LNCaP clone FGC (cell line): ENCODE data around the gene SLC38A6.
A peak's percentile ranks its signal among the peaks of the same experiment; 100 is the strongest.

Experiments
- DNase-seq: peaks from one replicate; pipeline ENCODE4 v3.0.0-alpha.2; 2011; ENCODE audit warnings: low read depth
- H3K4me3 ChIP-seq: 2 replicates; pipeline ENCODE4 v1.5.1; 2011; ENCODE audit warnings: mild to moderate bottlenecking, low read depth, low read length, control low read depth
- TF ChIP-seq, protein P1 (sequence below): IDR thresholded peaks from 2 replicates; pipeline ENCODE4 v1.5.1; 2012; ENCODE audit warnings: mild to moderate bottlenecking; ENCODE audit not compliant: control insufficient read depth, insufficient read depth; ENCODE audit errors: extremely low read depth

The SLC38A6 gene

GRCh38 chr14:60980811-60981632 lies at the start of gene SLC38A6, which contains the start of gene TRMT5:
SLC38A6 (plus strand) TSS chr14:60981245; CDS start chr14:60981278, 33 bp downstream.
TRMT5 (minus strand) TSS chr14:60981079; CDS start chr14:60980973, 106 bp downstream.
- peak; percentile 88 for DNase-seq
- TF ChIP-seq, protein P1, sequence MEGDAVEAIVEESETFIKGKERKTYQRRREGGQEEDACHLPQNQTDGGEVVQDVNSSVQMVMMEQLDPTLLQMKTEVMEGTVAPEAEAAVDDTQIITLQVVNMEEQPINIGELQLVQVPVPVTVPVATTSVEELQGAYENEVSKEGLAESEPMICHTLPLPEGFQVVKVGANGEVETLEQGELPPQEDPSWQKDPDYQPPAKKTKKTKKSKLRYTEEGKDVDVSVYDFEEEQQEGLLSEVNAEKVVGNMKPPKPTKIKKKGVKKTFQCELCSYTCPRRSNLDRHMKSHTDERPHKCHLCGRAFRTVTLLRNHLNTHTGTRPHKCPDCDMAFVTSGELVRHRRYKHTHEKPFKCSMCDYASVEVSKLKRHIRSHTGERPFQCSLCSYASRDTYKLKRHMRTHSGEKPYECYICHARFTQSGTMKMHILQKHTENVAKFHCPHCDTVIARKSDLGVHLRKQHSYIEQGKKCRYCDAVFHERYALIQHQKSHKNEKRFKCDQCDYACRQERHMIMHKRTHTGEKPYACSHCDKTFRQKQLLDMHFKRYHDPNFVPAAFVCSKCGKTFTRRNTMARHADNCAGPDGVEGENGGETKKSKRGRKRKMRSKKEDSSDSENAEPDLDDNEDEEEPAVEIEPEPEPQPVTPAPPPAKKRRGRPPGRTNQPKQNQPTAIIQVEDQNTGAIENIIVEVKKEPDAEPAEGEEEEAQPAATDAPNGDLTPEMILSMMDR = no peak
- peak within 1 kb of the TSS; percentile 97 for H3K4me3 ChIP-seq

- no peak for DNase-seq
- no peak overlapping the region for H3K4me3 ChIP-seq
- TF ChIP-seq, protein P1 = no peak
Measured at GRCh38 chr14:60933920-60934655, 47.0 kb upstream of the SLC38A6 start.

DNA sequence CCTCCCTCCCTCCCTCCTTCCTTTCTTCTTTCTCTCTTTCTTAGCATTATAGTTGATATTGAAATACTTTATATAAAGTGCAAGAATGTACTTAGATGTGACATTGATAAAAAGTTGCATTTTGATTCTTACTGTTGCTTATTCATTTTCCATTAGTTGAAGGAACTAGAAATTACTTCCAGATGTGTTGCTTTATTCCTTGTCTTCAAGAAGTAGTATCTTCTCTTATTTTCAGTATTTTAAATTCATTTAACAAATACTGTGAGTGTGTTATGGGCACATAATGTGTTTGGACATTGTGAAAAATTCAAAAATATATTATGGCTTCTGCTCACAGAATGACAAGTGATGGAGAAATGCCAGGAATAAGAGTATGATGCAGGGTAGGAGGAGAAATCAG lies 45.7 kb upstream of the SLC38A6 start:
- H3K4me3 ChIP-seq = no peak overlapping the region
- TF ChIP-seq, protein P1 = no peak
- DNase-seq = no peak

GRCh38 chr14:60943637-60944032 lies 37.4 kb upstream of the SLC38A6 start:
- DNase-seq = no peak
- TF ChIP-seq, protein P1 = no peak
- no peak overlapping the region for H3K4me3 ChIP-seq

DNA sequence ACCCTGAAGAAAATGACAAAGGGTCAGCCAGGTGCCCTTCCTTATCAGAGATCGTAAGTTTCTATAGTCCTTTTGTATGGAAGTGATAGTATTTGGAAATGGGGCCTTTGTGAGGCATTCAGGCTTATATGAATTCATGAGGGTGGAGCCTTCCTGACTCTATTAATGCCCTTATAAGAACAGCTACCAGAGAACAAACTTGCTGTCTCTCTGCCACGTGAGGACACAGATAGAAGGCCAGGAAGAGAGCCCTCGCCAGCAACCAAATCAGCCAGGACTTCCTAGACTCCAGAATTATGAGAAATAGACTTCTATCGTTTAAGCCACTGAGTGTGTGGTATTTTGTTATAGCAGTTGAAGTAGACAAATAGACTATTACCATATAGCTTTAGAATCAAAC lies 36.8 kb upstream of the SLC38A6 start:
- DNase-seq = peak; percentile 39
- TF ChIP-seq, protein P1 = no peak
- no peak overlapping the region for H3K4me3 ChIP-seq

- H3K4me3 ChIP-seq = no peak overlapping the region
- DNase-seq = no peak
- TF ChIP-seq, protein P1 = no peak
Measured at GRCh38 chr14:60945984-60946383, 35.1 kb upstream of the SLC38A6 start.
